ENCODE results near the gene SEPTIN1.
"Not testable (repeated sequence)": the region's sequence is repeated elsewhere in the genome, so short reads cannot be mapped to it uniquely, and the experiment has no call there.

Gene SEPTIN1

DNA sequence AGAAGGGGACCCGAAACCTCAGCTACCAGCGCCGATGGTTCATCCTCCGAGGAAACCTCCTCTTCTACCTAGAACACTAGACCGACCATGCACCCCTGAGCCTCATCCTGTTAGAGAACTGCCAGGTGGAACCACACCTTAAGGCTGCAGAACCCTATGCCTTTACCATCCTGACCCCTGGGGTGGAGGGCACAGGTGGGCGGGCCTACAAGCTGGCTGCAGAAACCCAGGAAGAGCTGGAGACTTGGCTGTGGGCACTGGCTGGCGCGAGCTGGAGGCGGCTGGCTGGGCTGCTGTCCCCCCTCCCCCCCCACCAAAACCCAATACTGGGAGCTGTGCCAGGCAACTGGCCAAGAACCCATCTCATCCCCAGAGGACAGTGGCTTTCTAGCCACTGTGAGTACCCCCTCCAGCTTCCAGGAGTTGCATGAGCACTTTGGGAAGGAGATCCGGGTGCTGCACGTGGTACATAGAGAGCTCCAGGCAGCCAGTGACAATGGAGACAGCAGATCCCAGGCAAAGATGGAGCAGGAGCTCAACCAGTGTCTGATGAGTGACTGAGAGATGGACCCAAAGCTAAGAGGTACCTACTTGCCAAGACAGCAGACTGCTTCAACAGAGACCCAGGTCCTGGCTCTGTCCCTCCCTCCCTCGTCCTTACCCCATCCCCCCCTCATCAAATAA lies 25.8 kb downstream of the SEPTIN1 start:
- DNase-seq, result no peak

GRCh38 chr16:30355954-30356308 lies 26.4 kb downstream of the SEPTIN1 start:
- DNase-seq, result no peak

GRCh38 chr16:30355144-30355953 lies 27.0 kb downstream of the SEPTIN1 start, which contains the start of gene CD2BP2:
TSS of gene CD2BP2 (minus strand) at chr16:30355308. CDS start at chr16:30354681, 627 bp downstream.
- DNase-seq, result peak; percentile 99

GRCh38 chr16:30354423-30355143 lies 27.8 kb downstream of the SEPTIN1 start:
- DNase-seq, result no peak

DNA sequence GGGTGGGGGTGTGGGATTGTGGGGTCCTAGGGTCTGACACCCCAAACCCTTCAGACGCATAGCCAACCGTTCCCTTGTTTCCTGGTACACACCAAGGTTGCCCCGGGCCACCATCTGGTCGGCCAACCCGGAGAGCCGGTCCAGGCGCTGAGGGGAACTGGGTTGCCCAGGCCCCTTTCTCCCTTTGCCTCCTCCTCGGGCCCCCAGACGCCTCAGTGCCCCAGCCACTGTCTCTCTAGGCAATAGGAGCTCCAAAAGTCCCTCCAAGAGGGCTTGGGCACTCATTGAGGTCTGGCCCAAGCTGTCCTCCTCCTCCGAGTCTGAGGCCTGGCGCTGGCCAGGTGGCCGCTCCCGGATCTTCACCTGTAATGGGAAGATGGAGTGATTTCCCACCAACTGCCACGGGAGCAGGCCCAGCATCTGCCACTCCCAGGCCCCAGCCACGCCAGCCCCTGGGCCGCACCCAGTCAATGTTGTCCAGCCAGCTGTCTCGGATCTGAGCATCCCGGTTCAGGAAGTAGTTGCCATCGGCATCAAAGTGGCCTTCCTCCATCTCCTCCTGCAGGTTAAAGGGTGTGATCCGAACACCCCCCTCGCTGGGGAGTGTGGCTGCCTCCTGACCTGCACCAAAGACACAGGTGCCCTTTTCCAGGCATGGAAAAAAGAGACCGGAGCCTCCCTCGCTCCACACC lies 28.8 kb downstream of the SEPTIN1 start:
- DNase-seq, result no peak

- DNase-seq, result no peak
Observed at GRCh38 chr16:30352488-30353401, 29.6 kb downstream of the SEPTIN1 start.

DNA sequence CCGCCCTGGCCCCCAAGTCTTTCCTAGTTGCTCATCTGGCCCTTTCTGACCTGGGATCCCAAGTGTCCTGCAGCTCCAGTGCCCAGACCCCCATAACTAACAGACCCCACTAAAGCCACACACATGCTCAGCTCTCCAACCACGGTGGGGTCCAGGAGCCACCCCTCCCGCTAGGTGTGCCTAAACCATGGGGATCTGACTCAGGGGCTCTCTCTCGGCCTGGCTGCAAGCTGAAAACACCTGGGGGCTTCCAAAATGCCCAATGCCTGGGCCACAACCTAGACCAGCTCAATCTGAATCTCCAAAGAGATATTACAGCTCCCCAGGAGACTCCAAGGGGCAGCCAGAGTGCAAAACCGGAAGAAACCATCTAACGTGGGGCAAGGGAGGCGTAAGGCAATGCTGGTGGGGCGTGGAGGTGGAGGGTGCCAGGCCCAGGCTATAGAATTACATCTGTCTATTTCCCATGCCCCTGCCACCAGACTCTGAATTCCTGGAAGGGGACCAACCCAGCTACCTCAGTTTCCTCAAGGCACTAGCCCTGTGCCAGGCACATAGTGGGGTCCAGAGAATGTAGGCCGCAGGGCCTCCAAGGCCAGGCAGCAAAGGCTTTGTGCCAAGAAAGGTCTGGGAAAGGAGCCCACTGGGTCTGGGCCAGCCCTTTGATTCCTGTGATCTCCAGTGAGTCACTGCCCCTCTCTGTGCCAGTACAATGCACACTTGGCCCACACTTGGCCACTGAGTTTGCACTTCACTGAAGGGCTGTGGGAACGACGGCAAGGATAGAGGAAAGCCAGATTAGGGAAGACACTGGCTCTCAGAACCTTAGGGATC lies 30.6 kb downstream of the SEPTIN1 start:
- DNase-seq, result no peak

GRCh38 chr16:30351001-30351441 lies 31.3 kb downstream of the SEPTIN1 start:
- DNase-seq, result no peak

- no peak for DNase-seq
Observed at GRCh38 chr16:30350134-30350871, 32.1 kb downstream of the SEPTIN1 start.

GRCh38 chr16:30349675-30350074 lies 32.7 kb downstream of the SEPTIN1 start:
- DNase-seq, result no peak

DNA sequence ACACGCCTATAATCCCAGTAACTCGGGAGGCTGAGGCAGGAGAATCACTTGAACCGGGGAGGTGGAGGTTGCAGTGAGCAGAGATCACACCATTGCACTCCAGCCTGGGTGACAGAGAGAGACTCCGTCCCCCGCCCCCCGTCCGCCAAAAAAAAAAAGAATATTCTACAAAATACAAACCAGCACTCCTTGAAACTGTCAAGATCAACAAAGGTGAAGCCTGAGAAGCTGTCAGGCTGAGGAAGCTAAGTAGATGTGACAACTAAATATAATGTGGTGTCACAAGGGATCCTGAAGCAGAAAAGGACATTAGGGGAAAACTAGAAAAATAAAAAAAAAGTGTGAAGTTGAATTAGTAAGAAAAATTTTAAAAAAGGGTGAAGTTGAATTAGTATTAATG lies 33.4 kb downstream of the SEPTIN1 start:
- no peak for DNase-seq

DNA sequence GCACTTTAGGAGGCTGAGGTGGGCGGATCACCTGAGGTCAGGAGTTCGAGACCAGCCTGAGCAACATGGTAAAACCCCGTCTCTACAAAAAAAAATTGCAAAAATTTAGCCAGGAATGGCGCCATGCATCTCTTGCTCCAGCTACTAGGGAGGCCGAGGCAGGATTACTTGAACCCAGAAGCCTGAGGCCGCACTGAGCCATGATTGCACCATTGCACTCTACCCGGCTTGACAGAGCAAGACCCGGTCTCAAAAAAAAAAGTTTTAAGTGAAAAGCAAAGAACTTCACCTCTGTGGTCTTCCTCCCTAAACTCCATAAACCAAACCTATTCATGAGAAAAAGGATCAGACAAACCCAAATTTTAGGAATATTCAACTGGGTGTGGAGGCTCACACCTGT lies 34.2 kb downstream of the SEPTIN1 start:
- no peak for DNase-seq

DNA sequence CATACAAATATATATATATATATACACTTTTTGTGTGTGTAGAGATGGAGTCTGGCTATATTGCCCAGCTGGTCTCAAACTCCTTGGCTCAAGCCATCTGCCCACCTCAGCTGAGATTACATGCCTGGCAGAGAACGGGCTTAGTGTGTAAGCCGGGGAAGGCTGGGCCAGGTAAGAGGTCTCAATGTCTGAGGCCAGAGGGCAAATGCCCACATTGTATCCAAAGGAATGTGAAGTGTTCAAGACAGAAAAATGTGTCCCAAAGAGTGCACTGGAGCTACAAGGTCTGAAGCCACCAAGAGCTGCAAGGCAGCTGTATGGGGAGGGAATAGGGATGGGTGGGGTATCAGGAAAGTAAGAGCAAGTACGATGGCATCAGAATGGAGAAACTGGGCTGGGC lies 36.1 kb downstream of the SEPTIN1 start:
- no peak for DNase-seq

GRCh38 chr16:30343491-30343820 lies 38.9 kb downstream of the SEPTIN1 start:
- DNase-seq, result not testable (repeated sequence)

- no peak for DNase-seq
Observed at GRCh38 chr16:30342751-30343490, 39.4 kb downstream of the SEPTIN1 start.

DNA sequence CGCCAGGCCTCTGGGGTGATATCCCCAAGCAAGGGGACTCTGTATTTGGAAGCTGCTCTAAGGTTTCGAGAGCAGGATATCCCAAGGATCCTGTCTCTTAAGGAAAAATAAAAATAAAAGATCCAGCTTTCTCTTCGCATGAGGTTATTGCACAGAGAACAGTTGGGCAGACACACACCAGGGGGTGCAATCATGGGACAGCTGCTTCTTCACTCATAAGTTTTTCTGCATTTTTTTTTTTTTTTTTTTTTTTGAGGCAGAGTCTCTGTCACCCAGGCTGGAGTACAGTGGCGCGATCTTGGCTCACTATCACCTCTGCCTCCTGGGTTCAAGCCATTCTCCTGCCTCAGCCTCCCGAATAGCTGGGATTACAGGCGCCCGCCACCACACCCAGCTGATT lies 40.4 kb downstream of the SEPTIN1 start:
- not testable (repeated sequence) for DNase-seq

GRCh38 chr16:30340621-30341020 lies 41.7 kb downstream of the SEPTIN1 start:
- DNase-seq, result no peak

GRCh38 chr16:30338715-30339114 lies 43.6 kb downstream of the SEPTIN1 start:
- not testable (repeated sequence) for DNase-seq

GRCh38 chr16:30337964-30338357 lies 44.4 kb downstream of the SEPTIN1 start:
- DNase-seq, result not testable (repeated sequence)
